Measurements from ENCODE around the gene CENPU.

- TF ChIP-seq FOXM1 (IDR thresholded peaks at IDR 0.05; ENCODE audit: borderline replicate concordance) (no peak), TARDBP (IDR thresholded peaks at IDR 0.05) (no peak), NFRKB (IDR thresholded peaks at IDR 0.05) (no peak)
Measured at GRCh38 chr4:184756399-184756798, 22.5 kb upstream of the CENPU start.
